ENCODE results near the gene KIAA1191. TPM values are rescaled to one million over a fixed set of nuclear protein-coding genes. Genes with fewer than 3 reads are reported as not detected.

Gene KIAA1191
- total RNA-seq, 1 donor from 2014 or later: 109 TPM

DNA sequence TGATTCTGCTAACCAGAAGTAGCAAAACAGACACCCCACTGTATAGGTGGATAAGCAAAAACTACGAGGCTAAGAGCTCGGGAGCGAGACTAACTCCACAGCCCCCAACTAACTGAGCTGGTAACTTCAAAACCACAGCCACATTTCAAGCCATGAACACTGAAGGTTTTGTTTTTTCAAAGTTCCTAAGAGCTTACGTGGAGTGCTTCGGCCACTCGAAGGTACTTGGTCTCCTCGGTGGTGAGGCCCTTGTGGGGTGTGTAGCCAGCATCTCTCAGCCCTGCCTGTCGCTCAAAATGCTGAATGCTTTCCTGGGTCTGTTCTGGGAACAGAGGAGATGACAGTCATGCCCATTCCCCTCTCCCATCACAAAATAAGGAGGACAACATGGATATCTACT is 11.1 kb downstream of the KIAA1191 start:
- Mint-ChIP-seq H3K27me3 (no peaks in the 10 kb centered on the region), H3K27ac (no peak overlapping the region), H3K36me3 (ENCODE audit: insufficient read depth) (peaks cover 28% of the 10 kb centered on the region), H3K4me1 (ENCODE audit: low read depth) (no peaks in the 10 kb centered on the region), H3K9me3 (ENCODE audit: low read depth) (no peaks in the 10 kb centered on the region), H3K4me3 (ENCODE audit: low read depth) (no peak overlapping the region)
- DNase-seq (ENCODE audit: low spot score, unreplicated experiment): no peak
- TF ChIP-seq CTCF (IDR thresholded peaks at IDR 0.05; ENCODE audit: unreplicated experiment): no peak

DNA sequence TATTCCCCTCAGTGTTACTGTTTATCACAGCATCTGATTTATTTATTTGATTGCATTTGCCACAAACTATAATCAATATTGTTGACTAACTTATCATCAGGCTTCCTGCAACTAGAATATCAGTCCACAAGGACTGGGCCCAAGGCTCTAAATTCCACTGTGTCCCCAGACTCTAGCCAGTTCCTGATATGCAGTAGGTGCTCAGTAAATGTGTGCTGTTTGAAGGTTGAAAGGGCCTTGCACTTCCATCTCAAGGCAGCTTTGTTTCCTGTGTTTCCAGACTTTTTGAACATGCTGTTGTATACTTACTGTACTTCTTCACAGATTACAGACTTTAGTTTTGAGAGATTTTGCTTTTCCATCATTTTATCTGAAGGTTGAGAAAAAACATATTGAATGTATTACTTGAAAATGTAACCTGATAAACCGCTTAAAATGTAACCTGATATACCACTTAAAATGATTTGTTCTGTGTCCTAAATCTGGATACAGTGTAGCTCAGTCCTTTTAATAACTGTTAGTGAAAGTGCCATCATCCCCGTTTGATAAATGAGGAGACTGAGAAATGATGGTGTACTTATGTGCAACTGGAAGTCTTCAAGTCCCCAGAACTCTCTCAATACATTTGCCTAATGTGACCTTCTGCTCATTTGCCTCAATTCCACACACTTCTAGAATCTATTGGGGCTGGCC is 18.7 kb downstream of the KIAA1191 start:
- H3K27me3 Mint-ChIP-seq: no peaks in the 10 kb centered on the region
- H3K27ac Mint-ChIP-seq: no peak overlapping the region
- no peak for DNase-seq (ENCODE audit: low spot score, unreplicated experiment)
- no peaks in the 10 kb centered on the region for H3K9me3 Mint-ChIP-seq (ENCODE audit: low read depth)
- H3K36me3 Mint-ChIP-seq (ENCODE audit: insufficient read depth): peaks cover 18% of the 10 kb centered on the region
- no peaks in the 10 kb centered on the region for H3K4me1 Mint-ChIP-seq (ENCODE audit: low read depth)
- H3K4me3 Mint-ChIP-seq (ENCODE audit: low read depth): no peak overlapping the region
- no peak for TF ChIP-seq CTCF (IDR thresholded peaks at IDR 0.05; ENCODE audit: unreplicated experiment)

DNA sequence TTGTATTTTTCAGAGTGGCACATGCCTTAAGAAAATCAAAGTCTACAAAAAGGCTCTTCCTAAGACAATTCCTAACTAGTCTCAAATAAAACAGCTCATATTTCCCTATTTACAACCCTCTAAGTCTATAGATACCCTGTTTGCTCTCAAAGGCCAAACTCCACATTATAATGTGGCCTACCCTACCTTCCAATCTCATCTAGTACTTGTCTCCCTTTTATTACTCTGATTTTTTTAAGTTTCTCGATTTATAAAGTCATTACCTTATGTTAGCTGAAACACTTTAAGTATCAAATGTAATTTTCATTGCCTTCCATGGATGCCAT is 19.4 kb downstream of the KIAA1191 start:
- Mint-ChIP-seq H3K36me3 (ENCODE audit: insufficient read depth) (peaks cover 19% of the 10 kb centered on the region), H3K27ac (no peak overlapping the region), H3K4me3 (ENCODE audit: low read depth) (no peak overlapping the region)

DNA sequence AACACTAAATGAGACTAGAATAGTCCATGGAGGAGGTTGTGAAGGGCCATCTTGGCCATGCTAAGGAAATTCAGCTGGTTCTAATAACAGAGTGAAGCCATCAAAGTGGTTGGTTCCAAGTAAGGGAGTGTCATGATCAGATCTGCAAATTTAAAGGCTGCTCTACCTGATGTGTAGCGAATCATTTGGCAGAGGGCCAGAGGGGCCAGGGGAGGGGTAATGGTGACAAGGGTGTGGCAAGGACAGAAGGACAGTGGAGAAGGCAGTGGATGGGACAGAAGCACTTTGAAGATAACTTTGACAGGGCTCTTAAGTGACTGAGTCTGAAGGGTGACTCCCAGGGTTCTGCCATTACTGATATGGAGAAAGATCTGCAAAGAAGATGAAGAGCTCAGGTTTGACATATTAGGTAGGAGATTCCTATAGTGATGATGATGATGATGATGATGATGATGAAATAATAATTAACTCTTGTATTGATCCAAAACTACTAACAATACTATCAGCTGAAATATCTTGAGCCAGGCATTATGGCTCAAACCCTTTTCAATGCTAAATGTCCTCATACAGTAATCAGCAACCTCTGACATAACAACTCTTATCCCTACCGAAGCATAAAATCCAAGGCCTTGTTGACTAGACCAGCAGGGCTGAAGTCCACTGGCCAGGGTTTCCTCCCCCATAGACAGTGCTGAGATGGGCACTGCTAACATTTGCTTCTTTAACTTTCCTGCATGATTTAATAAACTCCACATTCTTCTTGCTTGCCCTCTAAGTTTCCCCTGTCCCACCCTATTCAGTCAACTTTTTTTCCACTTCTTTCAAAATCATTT is 20.0 kb downstream of the KIAA1191 start:
- Mint-ChIP-seq H3K27ac (no peak overlapping the region), H3K27me3 (no peaks in the 10 kb centered on the region), H3K36me3 (ENCODE audit: insufficient read depth) (peaks cover 23% of the 10 kb centered on the region), H3K4me3 (ENCODE audit: low read depth) (no peak overlapping the region), H3K9me3 (ENCODE audit: low read depth) (no peaks in the 10 kb centered on the region), H3K4me1 (ENCODE audit: low read depth) (no peaks in the 10 kb centered on the region)
- no peak for DNase-seq (ENCODE audit: low spot score, unreplicated experiment)
- TF ChIP-seq CTCF (IDR thresholded peaks at IDR 0.05; ENCODE audit: unreplicated experiment): no peak

More for the DNA sequence above, 19.4 kb downstream of the KIAA1191 start:
- TF ChIP-seq CTCF (IDR thresholded peaks at IDR 0.05; ENCODE audit: unreplicated experiment): no peak
- no peak for DNase-seq (ENCODE audit: low spot score, unreplicated experiment)
- Mint-ChIP-seq H3K9me3 (ENCODE audit: low read depth) (no peaks in the 10 kb centered on the region), H3K4me1 (ENCODE audit: low read depth) (no peaks in the 10 kb centered on the region), H3K27me3 (no peaks in the 10 kb centered on the region)

- TF ChIP-seq CTCF (IDR thresholded peaks at IDR 0.05; ENCODE audit: unreplicated experiment): no peak
- no peaks in the 10 kb centered on the region for H3K27me3 Mint-ChIP-seq
- H3K36me3 Mint-ChIP-seq (ENCODE audit: insufficient read depth): peaks cover 25% of the 10 kb centered on the region
- no peak overlapping the region for H3K4me3 Mint-ChIP-seq (ENCODE audit: low read depth)
- H3K4me1 Mint-ChIP-seq (ENCODE audit: low read depth): no peaks in the 10 kb centered on the region
- H3K27ac Mint-ChIP-seq: no peak overlapping the region
- DNase-seq (ENCODE audit: low spot score, unreplicated experiment): no peak
- no peaks in the 10 kb centered on the region for H3K9me3 Mint-ChIP-seq (ENCODE audit: low read depth)
These were observed 22.3 kb downstream of the KIAA1191 start for GRCh38 chr5:176339304-176339703.

Data from progenitor cell of endocrine pancreas (in vitro differentiated cells).